Spleen (tissue), 10 donors: ENCODE results near the gene TDG. TPM values are rescaled to one million over a fixed set of nuclear protein-coding genes. Genes with fewer than 3 reads are reported as not detected.

Experiments used
- polyA plus RNA-seq, 3 donors: library from polyadenylated mRNA; stranded (reverse); fragments of 200-250 nt; gene quantifications; one replicate each; pipeline ENCODE4 v1.2.1, GENCODE V29; 2013
- total RNA-seq, 7 donors: library from RNA; depleted of rRNA in 3 of 7; stranded (reverse); fragments of >200 nt in 3 of 7; fragmentation: NEBNext Ultra II Directional in 4 of 7; extraction: Animal tissue kit (Norgen Biotek cat#: 25700) in 4 of 7; gene quantifications; one replicate each; pipeline versions ENCODE4 v1.1.0 to v1.2.1, GENCODE V29; 2016 to 2021
- donor health status: healthy with polysubstance abuse.
- donor health status: DM: no; HTN: no; CAD: no; lungs with moderate emphysema.
- donor health status: DM: no; HTN: no; CAD: no.
- donor health status: Bipolar disorder and iron deficiency.
- donor health status: healthy.
- donor health status: DM: no; HTN: no; CAD: no.
- donor health status: DM: yes; HTN: yes; CAD: no.

TDG gene
- total and polyA plus RNA-seq, 10 donors, result 11.0 to 38.2 (median 23.4) TPM

Other genes with a start within 250 kb of the TDG start
- 1 to 10 TPM; 2.8 to 8.0 (median 3.2) TPM for gene NT5DC3, start 124.6 kb upstream of the TDG start, total RNA-seq
- gene NT5DC3, start 124.6 kb upstream of the TDG start, polyA plus RNA-seq, result 1 to 10 TPM in 1 of 3 donors, under 1 TPM in 2; 0.56 to 1.2 (median 0.86) TPM
- gene HSP90B1, start 35.5 kb upstream of the TDG start, total RNA-seq, result 100 to 1,000 TPM; 331 to 895 (median 569) TPM
- gene HSP90B1, start 35.5 kb upstream of the TDG start, polyA plus RNA-seq, result 100 to 1,000 TPM; 230 to 327 (median 283) TPM
- under 1 TPM in 4 of 7 donors, not detected in 3; 0.20 to 0.79 (median 0.50) TPM for gene GLT8D2, start 84.3 kb downstream of the TDG start, total RNA-seq
- 1 to 10 TPM in 2 of 3 donors, under 1 TPM in 1; 0.67 to 1.2 (median 1.1) TPM for gene GLT8D2, start 84.3 kb downstream of the TDG start, polyA plus RNA-seq
- 10 to 100 TPM; 14.1 to 18.6 (median 17.9) TPM for gene HCFC2, start 98.7 kb downstream of the TDG start, total RNA-seq
- gene HCFC2, start 98.7 kb downstream of the TDG start, polyA plus RNA-seq, result 1 to 10 TPM; 4.3 to 7.5 (median 5.9) TPM
- gene NFYB, start 172.3 kb downstream of the TDG start, total RNA-seq, result 10 to 100 TPM; 21.1 to 26.8 (median 23.9) TPM
- gene NFYB, start 172.3 kb downstream of the TDG start, polyA plus RNA-seq, result 10 to 100 TPM; 26.0 to 28.3 (median 28.2) TPM
- gene TXNRD1, start 249.9 kb downstream of the TDG start, total RNA-seq, result 100 to 1,000 TPM in 1 of 7 donors, 10 to 100 TPM in 6; 45.8 to 107 (median 81.6) TPM
- 10 to 100 TPM; 13.7 to 36.7 (median 24.3) TPM for gene TXNRD1, start 249.9 kb downstream of the TDG start, polyA plus RNA-seq